Upper lobe of left lung (tissue), 6 donors: Measurements from ENCODE around the gene TENM4. TPM values are rescaled to one million over a fixed set of nuclear protein-coding genes. Genes with fewer than 3 reads are reported as not detected.

Source experiments
- ATAC-seq, 2 donors: fragments of 200-7000 bp; cut with Tn5 transposase; one replicate each; pipeline ENCODE4 v1.9.1; 2022; ENCODE audit warnings: mild to moderate bottlenecking in 2 of 2, moderate library complexity in 2 of 2; ENCODE audit not compliant: low FRiP score in 2 of 2
- DNase-seq, 2 donors: peaks; one replicate each; pipeline ENCODE4 v3.0.0-alpha.2; 2019 to 2020
- H3K27ac ChIP-seq, 4 donors: fragments of 200-600 bp; sonication (generic); one replicate each; pipeline ENCODE4 v1.5.1; 2016 to 2019
- H3K27me3 ChIP-seq, 4 donors: fragments of 200-600 bp; sonication (generic); one replicate each; pipeline ENCODE4 v1.5.1; 2017 to 2019
- H3K36me3 ChIP-seq, 4 donors: fragments of 200-600 bp; sonication (generic); one replicate each; pipeline ENCODE4 v1.5.1; 2016 to 2019
- H3K4me1 ChIP-seq, 4 donors: fragments of 200-600 bp; sonication (generic); one replicate each; pipeline ENCODE4 v1.5.1; 2018 to 2019
- H3K4me3 ChIP-seq, 4 donors: fragments of 200-600 bp; sonication (generic); one replicate each; pipeline ENCODE4 v1.5.1; 2017 to 2019; ENCODE audit warnings: mild to moderate bottlenecking in 2 of 4, moderate library complexity in 1 of 4
- H3K9me3 ChIP-seq, 4 donors: fragments of 200-600 bp; sonication (generic); one replicate each; pipeline ENCODE4 v1.5.1; 2018 to 2019
- CTCF ChIP-seq, 6 experiments: fragments of 450-650 bp in 4 of 6; fragments of 200-600 bp in 2 of 6; sonication (generic) in 2 of 6; IDR thresholded peaks; one replicate each; pipeline ENCODE4 v1.5.1; 2016 to 2019; ENCODE audit warnings: antibody characterized with exemption in 6 of 6
- EP300 ChIP-seq, 4 donors: sonication (generic); formaldehyde crosslinking; IDR thresholded peaks; one replicate each; pipeline ENCODE4 v1.5.1; 2017; ENCODE audit warnings: antibody characterized with exemption in 4 of 4, control low read depth in 2 of 4
- POLR2A ChIP-seq, 4 donors: fragments of 450-650 bp; IDR thresholded peaks; one replicate each; pipeline ENCODE4 v1.5.1; 2016 to 2017; ENCODE audit warnings: antibody characterized with exemption in 4 of 4, mild to moderate bottlenecking in 2 of 4
- POLR2AphosphoS5 ChIP-seq, 2 donors: sonication (generic); formaldehyde crosslinking; IDR thresholded peaks; one replicate each; pipeline ENCODE4 v1.5.1; 2017; ENCODE audit warnings: antibody characterized with exemption in 2 of 2
- WGBS, 2 donors: methylation state at CpG; one replicate each; pipeline ENCODE4 v1.1.5; 2017 to 2018; 5-methylcytosine and 5-hydroxymethylcytosine counted together
- total RNA-seq, 6 donors: library from RNA; depleted of rRNA in 4 of 6; stranded (reverse); fragments of >200 nt in 4 of 6; gene quantifications; one replicate each; pipeline versions ENCODE4 v1.1.0 to v1.2.1, GENCODE V29; 2016 to 2021
- donor health status: DM: no; HTN: no; CAD: no; lungs with moderate emphysema.
- donor health status: DM: no; HTN: yes; CAD: no; lungs with severe emphysema.

Gene TENM4
- total RNA-seq, 6 donors from 2014 or later = 0.11 to 20.0 (median 3.7) TPM

- Histone ChIP-seq H3K36me3 (no peaks in the 10 kb centered on the region), H3K27me3 (peaks cover 0 to 44% (median 23%) of the 10 kb centered on the region in 4 donors), H3K9me3 (no peaks in the 10 kb centered on the region), H3K27ac (peak overlapping the region in 2 of 4 donors; percentile 35 to 53), H3K4me3 (peak overlapping the region in 3 of 4 donors; percentile 31 to 54 (median 50)), H3K4me1 (peaks cover 30 to 43% (median 41%) of the 10 kb centered on the region in 4 donors)
- DNase-seq (no peak), ATAC-seq (no peak)
- 8 to 16% methylated on average over 10 of the region's 10 CpGs for WGBS, 2 donors
- TF ChIP-seq EP300 (IDR thresholded peaks at IDR 0.05) (no peak), CTCF (IDR thresholded peaks at IDR 0.05) (no peak), POLR2A (IDR thresholded peaks at IDR 0.05) (no peak), POLR2AphosphoS5 (IDR thresholded peaks at IDR 0.05) (no peak)
These were observed 638 bp upstream of the TENM4 start for GRCh38 chr11:79441461-79441875.

- ATAC-seq = peak in 1 of 2 donors; percentile 23
- Histone ChIP-seq H3K36me3 (no peaks in the 10 kb centered on the region), H3K27me3 (peaks cover 0 to 44% (median 24%) of the 10 kb centered on the region in 4 donors), H3K4me3 (peak overlapping the region; percentile 13 to 54 (median 40)), H3K27ac (peak overlapping the region in 3 of 4 donors; percentile 35 to 63 (median 53)), H3K4me1 (peaks cover 30 to 43% (median 41%) of the 10 kb centered on the region in 4 donors), H3K9me3 (no peaks in the 10 kb centered on the region)
- TF ChIP-seq EP300 (IDR thresholded peaks at IDR 0.05) = no peak
- TF ChIP-seq POLR2AphosphoS5 (IDR thresholded peaks at IDR 0.05) = no peak
- no peak for TF ChIP-seq POLR2A (IDR thresholded peaks at IDR 0.05)
- TF ChIP-seq CTCF (IDR thresholded peaks at IDR 0.05) = no peak
- WGBS, 2 donors = no CpG with 5 or more reads among the region's 72 CpGs
- peak in 1 of 2 donors; percentile 87 for DNase-seq
These were observed 802 bp downstream of the TENM4 start for GRCh38 chr11:79439886-79440570.

GRCh38 chr11:79439410-79439885, 1.4 kb downstream of the TENM4 start:
- TF ChIP-seq POLR2AphosphoS5 (IDR thresholded peaks at IDR 0.05) (no peak), EP300 (IDR thresholded peaks at IDR 0.05) (no peak), POLR2A (IDR thresholded peaks at IDR 0.05) (no peak), CTCF (IDR thresholded peaks at IDR 0.05) (no peak)
- H3K36me3 ChIP-seq = no peaks in the 10 kb centered on the region
- 0 to 3% methylated on average over 6 to 24 of the region's 24 CpGs for WGBS, 2 donors
- H3K9me3 ChIP-seq = no peaks in the 10 kb centered on the region
- H3K27me3 ChIP-seq = peaks cover 0 to 44% (median 24%) of the 10 kb centered on the region in 4 donors
- H3K4me3 ChIP-seq = peak overlapping the region in 3 of 4 donors; percentile 33 to 54 (median 50)
- no peak overlapping the region for H3K27ac ChIP-seq
- H3K4me1 ChIP-seq = peaks cover 30 to 43% (median 41%) of the 10 kb centered on the region in 4 donors
- ATAC-seq (peak in 1 of 2 donors; percentile 4), DNase-seq (peak in 1 of 2 donors; percentile 30)

- peaks cover 0 to 44% (median 24%) of the 10 kb centered on the region in 4 donors for H3K27me3 ChIP-seq
- H3K4me3 ChIP-seq = peak overlapping the region; percentile 10 to 54 (median 42)
- DNase-seq (peak in 1 of 2 donors; percentile 64), ATAC-seq (no peak)
- WGBS, 2 donors = 3 to 6% methylated on average over 14 to 41 of the region's 41 CpGs
- TF ChIP-seq CTCF (IDR thresholded peaks at IDR 0.05) = no peak
- TF ChIP-seq POLR2AphosphoS5 (IDR thresholded peaks at IDR 0.05) = no peak
- TF ChIP-seq EP300 (IDR thresholded peaks at IDR 0.05) = no peak
- TF ChIP-seq POLR2A (IDR thresholded peaks at IDR 0.05) = no peak
- peaks cover 30 to 43% (median 41%) of the 10 kb centered on the region in 4 donors for H3K4me1 ChIP-seq
- H3K9me3 ChIP-seq = no peaks in the 10 kb centered on the region
- H3K36me3 ChIP-seq = no peaks in the 10 kb centered on the region
- H3K27ac ChIP-seq = peak overlapping the region in 1 of 4 donors; percentile 30
These were observed 2.0 kb downstream of the TENM4 start for GRCh38 chr11:79438631-79439409.
